Endothelial cell of umbilical vein (primary cell): ENCODE results near the gene FZD8. TPM values are rescaled to one million over a fixed set of nuclear protein-coding genes. Genes with fewer than 3 reads are reported as not detected.

Experiments used
- BruUV-seq: library from RNA; stranded (reverse); fragments of 400-500 nt; replicated peaks from 2 replicates; lab custom pipeline; 2021; lab: Mats Ljungman, UMichigan
- CTCF ChIA-PET: fragments of 300-600, 350-600 bp; sonication (Branson Sonifier 250); formaldehyde crosslinking; loops from one replicate; lab custom pipeline; 2021; ENCODE audit warnings: antibody characterized with exemption, inconsistent platforms; lab: Charles Lee
- POLR2A ChIA-PET: fragments of 300-600, 350-600 bp; sonication (Branson Sonifier 250); formaldehyde crosslinking; loops from one replicate; lab custom pipeline; 2021; ENCODE audit warnings: antibody characterized with exemption, inconsistent platforms; lab: Charles Lee
- DNase-seq: peaks from one replicate; pipeline ENCODE4 v3.0.0-alpha.2; 2011; ENCODE audit warnings: low read depth, low spot score
- FAIRE-seq: peaks from 2 replicates; lab custom pipeline; 2011; peaks lifted over from hg19 to GRCh38; lab: Jason Lieb, UNC
- H2AFZ ChIP-seq: 2 replicates; pipeline ENCODE4 v1.6.0; 2012; ENCODE audit warnings: low read depth, low read length, control low read depth, inconsistent platforms
- H3K27ac ChIP-seq: 2 replicates; pipeline ENCODE4 v1.5.1; 2011; ENCODE audit warnings: low read depth, mild to moderate bottlenecking, control low read depth, low read length, moderate library complexity; ENCODE audit not compliant: insufficient read depth
- H3K27me3 ChIP-seq, 2 experiments: 2 replicates each; pipeline versions ENCODE4 v1.6.0 to v1.6.1; 2011; ENCODE audit warnings: low read length in 2 of 2, mixed read lengths in 1 of 2; ENCODE audit not compliant: control insufficient read depth in 2 of 2, insufficient read depth in 2 of 2
- H3K36me3 ChIP-seq, 2 experiments: 2 replicates in 1 of 2; 3 replicates in 1 of 2; pipeline ENCODE4 v1.5.1; 2011; ENCODE audit warnings: low read length in 2 of 2, mild to moderate bottlenecking in 1 of 2, moderate library complexity in 1 of 2; ENCODE audit not compliant: control insufficient read depth in 2 of 2, insufficient read depth in 2 of 2; ENCODE audit errors: extremely low read depth in 1 of 2
- H3K4me1 ChIP-seq: 3 replicates; pipeline ENCODE4 v1.5.1; 2011; ENCODE audit warnings: mild to moderate bottlenecking, low read length; ENCODE audit not compliant: control insufficient read depth, insufficient read depth; ENCODE audit errors: extremely low read depth
- H3K4me2 ChIP-seq: 2 replicates; pipeline ENCODE4 v1.6.1; 2011; ENCODE audit warnings: low read length, control low read depth, mixed read lengths; ENCODE audit not compliant: insufficient read depth
- H3K4me3 ChIP-seq, 3 experiments: fragments of 200-600 bp in 1 of 3; sonication (generic), shearing (Covaris generic) in 1 of 3; replicated peaks in 1 of 3; 2 replicates each; pipeline ENCODE4 v1.5.1; 2011 to 2016; ENCODE audit warnings: control low read depth in 3 of 3, low read length in 3 of 3, mild to moderate bottlenecking in 2 of 3, inconsistent platforms in 1 of 3, low read depth in 1 of 3, moderate library complexity in 1 of 3; ENCODE audit not compliant: insufficient read depth in 1 of 3
- H3K79me2 ChIP-seq: 2 replicates; pipeline ENCODE4 v1.6.0; 2012; ENCODE audit warnings: low read length, inconsistent platforms; ENCODE audit not compliant: control insufficient read depth, insufficient read depth
- H3K9ac ChIP-seq: replicated peaks from 2 replicates; pipeline ENCODE3; 2011; ENCODE audit warnings: low read length, control low read depth; ENCODE audit not compliant: insufficient read depth; ENCODE audit errors: extremely low read depth
- H3K9me1 ChIP-seq: replicated peaks from 3 replicates; pipeline ENCODE4 v1.6.0; 2011; ENCODE audit warnings: mild to moderate bottlenecking, low read length; ENCODE audit not compliant: control insufficient read depth, insufficient read depth; ENCODE audit errors: extremely low read depth
- H3K9me3 ChIP-seq: replicated peaks from 2 replicates; pipeline ENCODE4 v1.5.1; 2012; ENCODE audit warnings: low read length, inconsistent platforms; ENCODE audit not compliant: control insufficient read depth, insufficient read depth
- H4K20me1 ChIP-seq: replicated peaks from 2 replicates; pipeline ENCODE3; 2011; ENCODE audit warnings: mild to moderate bottlenecking, low read length; ENCODE audit not compliant: control insufficient read depth, insufficient read depth; ENCODE audit errors: extremely low read depth
- EZH2 ChIP-seq: IDR thresholded peaks from 2 replicates; pipeline ENCODE4 v1.6.1; 2012; ENCODE audit warnings: borderline replicate concordance, low read depth, mild to moderate bottlenecking, moderate library complexity, low read length, inconsistent platforms; ENCODE audit not compliant: severe bottlenecking
- FOS ChIP-seq: IDR thresholded peaks from 2 replicates; pipeline ENCODE4 v1.6.1; 2011; ENCODE audit warnings: mild to moderate bottlenecking, low read length, moderate library complexity, borderline replicate concordance; ENCODE audit not compliant: insufficient read depth
- GATA2 ChIP-seq: IDR thresholded peaks from 2 replicates; pipeline ENCODE4 v1.7.0; 2011; ENCODE audit warnings: low read depth, mild to moderate bottlenecking, moderate library complexity, mixed read lengths, low read length; ENCODE audit not compliant: insufficient read length, insufficient read depth
- JUN ChIP-seq: IDR thresholded peaks from 2 replicates; pipeline ENCODE4 v1.6.1; 2011; ENCODE audit warnings: borderline replicate concordance, low read depth; ENCODE audit not compliant: insufficient read length, insufficient read depth
- MYC ChIP-seq: IDR thresholded peaks from one replicate; pipeline ENCODE4 v1.6.1; 2011; ENCODE audit warnings: mild to moderate bottlenecking, low read depth, low read length
- POLR2A ChIP-seq: IDR thresholded peaks from 2 replicates; pipeline ENCODE4 v1.6.1; 2012; ENCODE audit warnings: low read depth, mild to moderate bottlenecking, control low read depth, low read length
- POLR2AphosphoS5 ChIP-seq: IDR thresholded peaks from 2 replicates; pipeline ENCODE4 v1.6.1; 2012; ENCODE audit warnings: low read depth, mild to moderate bottlenecking, control low read depth, low read length, moderate library complexity; ENCODE audit not compliant: insufficient read depth
- dilution Hi-C: fragments of 300-500 bp; cut with MboI; formaldehyde crosslinking; loops from one replicate; pipeline ENCODE4 v1.15.0; 2019; ENCODE audit warnings: low sequenced_read_pairs; ENCODE audit not compliant: extremely low pct_ligation_motif_present
- intact Hi-C: fragments of 100-400 bp; cut with micrococcal nuclease; formaldehyde crosslinking; loops from one replicate; pipeline ENCODE4 v1.10.0; 2022
- polyA plus RNA-seq, 4 experiments: library from polyadenylated mRNA; depleted of rRNA in 3 of 4; stranded (reverse) in 3 of 4; unstranded in 1 of 4; fragments of >200 nt; gene quantifications; 2 replicates each; pipeline versions ENCODE4 v1.2.1 to v1.2.3, GENCODE V29; 2011 to 2012; ENCODE audit warnings: missing spikeins in 1 of 4
- total RNA-seq: library from RNA; stranded (reverse); gene quantifications from 2 replicates; pipeline ENCODE4 v1.2.3, GENCODE V29; 2021
- TF ChIP-seq, protein P1 (sequence below), 2 donors: IDR thresholded peaks; 1 replicate in 1 of 2; 2 replicates in 1 of 2; pipeline ENCODE4 v1.5.1; 2011; ENCODE audit warnings: low read length in 2 of 2, mild to moderate bottlenecking in 2 of 2, moderate library complexity in 2 of 2, control low read depth in 1 of 2, inconsistent platforms in 1 of 2, low read depth in 1 of 2; ENCODE audit not compliant: insufficient read depth in 1 of 2; ENCODE audit errors: extremely low read depth in 1 of 2

FZD8 gene
- total and polyA plus RNA-seq, 2 donors (not counting 3 experiments of a cell fraction or from before 2014, with no cell fraction given): 6.2 to 11.1 TPM

DNA sequence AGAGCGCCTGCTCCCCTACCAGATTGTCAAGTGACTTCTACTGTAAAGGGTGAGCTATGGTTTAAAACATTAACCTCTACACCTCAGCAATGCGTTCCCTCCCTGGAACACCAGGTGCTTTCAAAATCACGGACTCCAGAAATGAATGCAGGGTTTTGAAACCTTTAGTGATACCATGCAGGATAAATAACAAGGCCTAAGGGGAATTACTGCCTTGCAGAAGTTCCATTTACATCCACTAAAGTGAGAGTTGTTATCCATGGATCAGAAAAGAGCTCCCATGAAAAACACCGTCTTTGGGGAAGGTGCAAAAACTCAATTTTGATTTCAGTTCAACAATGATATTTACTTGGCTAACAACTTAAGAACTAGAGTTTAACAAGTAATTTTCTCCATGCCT, 4.0 kb downstream of the FZD8 start:
- H3K4me2 ChIP-seq: peak overlapping the region; percentile 32
- H3K9ac ChIP-seq: no peak overlapping the region

DNA sequence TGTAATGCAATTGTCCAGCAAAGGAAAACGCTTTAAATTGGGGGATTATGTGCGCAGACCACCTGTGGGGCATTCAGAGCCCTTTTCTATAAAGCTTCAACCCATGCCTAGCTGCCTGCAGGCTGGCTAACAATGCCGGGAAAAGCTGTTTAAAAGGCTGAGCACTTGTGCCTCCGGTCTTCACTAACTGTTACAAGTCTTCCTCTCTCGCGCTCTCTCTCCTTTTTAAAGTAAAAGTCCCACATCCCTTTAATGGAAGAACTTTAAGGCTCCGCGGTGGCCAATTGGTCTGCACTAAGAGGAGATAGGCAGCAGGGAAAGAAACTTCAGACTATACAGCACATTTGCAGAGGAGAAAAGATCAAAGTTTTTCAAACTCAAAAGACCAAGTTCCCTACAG, 4.6 kb downstream of the FZD8 start:
- intact Hi-C loops (loop anchor here (5.0 kb wide), 3 partner anchors 60 to 515 kb away; no protein-coding TSS in a partner anchor), dilution Hi-C loops (no loop called here)
- CTCF ChIA-PET: interaction anchor here (0.5 to 10.8 kb wide), 13 partner anchors 13 to 1243 kb away, joined by 3 to 316 read pairs (median 5); no protein-coding TSS in a partner anchor
- POLR2A ChIA-PET: no interaction called here
- Histone ChIP-seq H3K27ac (no peak overlapping the region), H3K4me1 (peaks cover 22% of the 10 kb centered on the region), H2AFZ (no peak overlapping the region), H3K79me2 (peaks cover 3% of the 10 kb centered on the region), H3K9me3 (no peaks in the 10 kb centered on the region), H3K4me2 (peak overlapping the region; percentile 21), H3K4me3 (no peak overlapping the region), H3K9ac (no peak overlapping the region), H3K27me3 (peaks cover 2 to 3% of the 10 kb centered on the region in 2 experiments), H4K20me1 (no peaks in the 10 kb centered on the region), H3K9me1 (no peaks in the 10 kb centered on the region), H3K36me3 (no peaks in the 10 kb centered on the region)
- BruUV-seq: no TSS peak
- no peak for TF ChIP-seq FOS
- TF ChIP-seq JUN: no peak
- TF ChIP-seq POLR2AphosphoS5: no peak
- no peak for TF ChIP-seq MYC
- no peak for TF ChIP-seq POLR2A
- no peak for TF ChIP-seq GATA2
- TF ChIP-seq EZH2: no peak
- FAIRE-seq (no peak), DNase-seq (peak; percentile 22)

More for the DNA sequence above, 4.0 kb downstream of the FZD8 start:
- H3K36me3 ChIP-seq: no peaks in the 10 kb centered on the region
- FAIRE-seq: no peak
- H3K4me3 ChIP-seq: no peak overlapping the region
- H3K9me3 ChIP-seq: no peaks in the 10 kb centered on the region
- peaks cover 29% of the 10 kb centered on the region for H3K4me1 ChIP-seq
- H3K27me3 ChIP-seq: peaks cover 2 to 3% of the 10 kb centered on the region in 2 experiments
- peaks cover 3% of the 10 kb centered on the region for H3K79me2 ChIP-seq
- no peak for DNase-seq
- no TSS peak for BruUV-seq
- TF ChIP-seq POLR2AphosphoS5 (no peak), GATA2 (no peak), FOS (no peak), JUN (no peak)
- TF ChIP-seq, protein P1, sequence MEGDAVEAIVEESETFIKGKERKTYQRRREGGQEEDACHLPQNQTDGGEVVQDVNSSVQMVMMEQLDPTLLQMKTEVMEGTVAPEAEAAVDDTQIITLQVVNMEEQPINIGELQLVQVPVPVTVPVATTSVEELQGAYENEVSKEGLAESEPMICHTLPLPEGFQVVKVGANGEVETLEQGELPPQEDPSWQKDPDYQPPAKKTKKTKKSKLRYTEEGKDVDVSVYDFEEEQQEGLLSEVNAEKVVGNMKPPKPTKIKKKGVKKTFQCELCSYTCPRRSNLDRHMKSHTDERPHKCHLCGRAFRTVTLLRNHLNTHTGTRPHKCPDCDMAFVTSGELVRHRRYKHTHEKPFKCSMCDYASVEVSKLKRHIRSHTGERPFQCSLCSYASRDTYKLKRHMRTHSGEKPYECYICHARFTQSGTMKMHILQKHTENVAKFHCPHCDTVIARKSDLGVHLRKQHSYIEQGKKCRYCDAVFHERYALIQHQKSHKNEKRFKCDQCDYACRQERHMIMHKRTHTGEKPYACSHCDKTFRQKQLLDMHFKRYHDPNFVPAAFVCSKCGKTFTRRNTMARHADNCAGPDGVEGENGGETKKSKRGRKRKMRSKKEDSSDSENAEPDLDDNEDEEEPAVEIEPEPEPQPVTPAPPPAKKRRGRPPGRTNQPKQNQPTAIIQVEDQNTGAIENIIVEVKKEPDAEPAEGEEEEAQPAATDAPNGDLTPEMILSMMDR (IDR thresholded peaks at IDR 0.05; ENCODE audit: extremely low read depth in 1 of 2, insufficient read depth in 1 of 2, low read depth in 1 of 2, low read length in 2 of 2): no peak
- ChIA-PET CTCF (interaction anchor here (0.5 to 10.8 kb wide), 10 partner anchors 25 to 1242 kb away, joined by 3 to 316 read pairs (median 12); no protein-coding TSS in a partner anchor), POLR2A (no interaction called here)
- no peak overlapping the region for H2AFZ ChIP-seq
- intact Hi-C loops: loop anchor here (5.0 kb wide), 3 partner anchors 61 to 516 kb away; no protein-coding TSS in a partner anchor
- no peaks in the 10 kb centered on the region for H4K20me1 ChIP-seq
- H3K27ac ChIP-seq: no peak overlapping the region
- no peaks in the 10 kb centered on the region for H3K9me1 ChIP-seq
- dilution Hi-C loops: no loop called here
